A673 (cell line): ENCODE results near the gene PRF1.

Experiments
- EZH2 ChIP-seq: fragments of 200-600 bp; sonication (generic); IDR thresholded peaks from 2 replicates; pipeline ENCODE4 v1.6.1; 2017; ENCODE audit warnings: borderline replicate concordance, low read depth, mild to moderate bottlenecking, mixed read lengths, antibody characterized with exemption, low read length; ENCODE audit not compliant: poor library complexity, severe bottlenecking
- TF ChIP-seq, protein P1 (sequence below): fragments of 300-800, 200-600 bp; sonication (generic); conservative IDR thresholded peaks from 2 replicates; pipeline ENCODE4 v1.5.1; 2017; ENCODE audit warnings: low read depth, mild to moderate bottlenecking, antibody characterized with exemption, low read length, moderate library complexity, mixed read lengths

DNA sequence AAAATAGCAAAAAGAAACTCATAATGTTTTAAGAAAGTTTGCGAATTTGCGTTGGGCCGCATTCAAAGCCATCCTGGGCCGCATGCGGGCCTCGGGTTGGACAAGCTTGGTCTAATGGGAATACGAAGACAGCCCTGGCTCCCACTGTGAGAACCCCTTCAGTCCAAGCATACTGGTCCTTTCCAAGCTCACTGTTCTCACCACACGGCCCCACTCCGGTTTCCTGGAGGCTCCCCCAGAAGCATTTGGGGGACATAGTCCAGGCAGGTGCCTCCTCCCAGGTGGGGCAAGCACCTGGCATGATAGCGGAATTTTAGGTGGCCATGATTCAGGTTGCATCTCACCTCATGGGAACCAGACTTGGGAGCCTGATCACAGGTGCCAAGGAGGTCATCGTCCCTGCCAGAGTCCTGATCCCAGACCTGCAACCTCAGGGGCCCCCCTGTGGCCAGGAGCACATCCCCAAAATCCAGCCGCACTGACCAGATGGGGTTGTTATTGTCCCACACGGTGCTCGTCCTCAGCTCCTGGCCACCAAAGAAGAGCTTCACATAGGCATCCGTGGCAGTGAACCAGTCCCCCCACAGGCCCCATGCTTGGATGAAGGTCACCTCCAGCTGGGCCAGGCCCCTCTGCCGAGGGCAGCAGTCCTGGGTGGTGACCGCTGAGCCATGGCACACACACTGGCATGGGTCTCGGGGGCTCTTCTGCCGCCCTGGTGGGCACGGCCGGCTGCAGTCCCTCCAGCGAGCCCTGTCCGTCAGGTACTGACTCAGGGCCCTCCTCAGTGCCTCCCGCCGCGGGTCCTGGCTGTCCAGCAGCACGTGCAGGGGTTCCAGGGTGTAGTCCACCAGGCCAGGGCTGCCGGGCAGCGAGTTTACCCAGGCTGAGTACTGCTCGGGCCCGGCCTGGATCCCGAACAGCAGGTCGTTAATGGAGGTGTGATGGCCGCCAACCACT is 4.4 kb downstream of the PRF1 start:
- TF ChIP-seq EZH2 = no peak
- TF ChIP-seq, protein P1, sequence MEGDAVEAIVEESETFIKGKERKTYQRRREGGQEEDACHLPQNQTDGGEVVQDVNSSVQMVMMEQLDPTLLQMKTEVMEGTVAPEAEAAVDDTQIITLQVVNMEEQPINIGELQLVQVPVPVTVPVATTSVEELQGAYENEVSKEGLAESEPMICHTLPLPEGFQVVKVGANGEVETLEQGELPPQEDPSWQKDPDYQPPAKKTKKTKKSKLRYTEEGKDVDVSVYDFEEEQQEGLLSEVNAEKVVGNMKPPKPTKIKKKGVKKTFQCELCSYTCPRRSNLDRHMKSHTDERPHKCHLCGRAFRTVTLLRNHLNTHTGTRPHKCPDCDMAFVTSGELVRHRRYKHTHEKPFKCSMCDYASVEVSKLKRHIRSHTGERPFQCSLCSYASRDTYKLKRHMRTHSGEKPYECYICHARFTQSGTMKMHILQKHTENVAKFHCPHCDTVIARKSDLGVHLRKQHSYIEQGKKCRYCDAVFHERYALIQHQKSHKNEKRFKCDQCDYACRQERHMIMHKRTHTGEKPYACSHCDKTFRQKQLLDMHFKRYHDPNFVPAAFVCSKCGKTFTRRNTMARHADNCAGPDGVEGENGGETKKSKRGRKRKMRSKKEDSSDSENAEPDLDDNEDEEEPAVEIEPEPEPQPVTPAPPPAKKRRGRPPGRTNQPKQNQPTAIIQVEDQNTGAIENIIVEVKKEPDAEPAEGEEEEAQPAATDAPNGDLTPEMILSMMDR = no peak
